Lower leg skin (tissue), 4 donors: ENCODE data around the gene ICAM5. TPM values are rescaled to one million over a fixed set of nuclear protein-coding genes. Genes with fewer than 3 reads are reported as not detected.
"Not testable (repeated sequence)": the region's sequence is repeated elsewhere in the genome, so short reads cannot be mapped to it uniquely, and the experiment has no call there.

ENCODE experiments used
- DNase-seq, 2 donors: peaks; one replicate each; pipeline ENCODE4 v3.0.0-alpha.2; 2019; ENCODE audit warnings: low spot score in 2 of 2
- H3K4me3 ChIP-seq: fragments of 200-600 bp; sonication (generic); 2 replicates; pipeline ENCODE4 v1.5.1; 2017; ENCODE audit warnings: mild to moderate bottlenecking, low read depth; ENCODE audit not compliant: poor library complexity, severe bottlenecking
- CTCF ChIP-seq, 3 donors: fragments of 450-650 bp; IDR thresholded peaks; one replicate each; pipeline ENCODE4 v1.5.1; 2016; ENCODE audit warnings: antibody characterized with exemption in 3 of 3, mild to moderate bottlenecking in 3 of 3, moderate library complexity in 2 of 3
- POLR2A ChIP-seq, 2 donors: fragments of 450-650 bp; IDR thresholded peaks; one replicate each; pipeline ENCODE4 v1.6.1; 2016 to 2017; ENCODE audit warnings: antibody characterized with exemption in 2 of 2, mild to moderate bottlenecking in 1 of 2, moderate library complexity in 1 of 2
- WGBS, 2 donors: methylation state at CpG; one replicate each; pipeline ENCODE4 v1.1.5; 2018; 5-methylcytosine and 5-hydroxymethylcytosine counted together
- intact Hi-C: fragments of 100-400 bp; cut with DNase I; formaldehyde crosslinking; loops from one replicate; pipeline ENCODE4 v1.15.0; 2023; ENCODE audit warnings: low total_unique reads
- total RNA-seq, 4 donors: library from RNA; depleted of rRNA; stranded (reverse); fragments of >200 nt; gene quantifications; one replicate each; pipeline ENCODE4 v1.1.0, GENCODE V29; 2016

The ICAM5 gene
- total RNA-seq, 4 donors from 2014 or later: 0.13 to 0.20 TPM; not detected in 2

- intact Hi-C loops: no loop called here
Measured at GRCh38 chr19:10274589-10274988, 15.2 kb upstream of the ICAM5 start.

GRCh38 chr19:10277795-10278589 is 11.8 kb upstream of the ICAM5 start:
- no peak overlapping the region for H3K4me3 ChIP-seq
- intact Hi-C loops: no loop called here
- no peak for TF ChIP-seq CTCF (IDR thresholded peaks at IDR 0.05)
- TF ChIP-seq POLR2A (IDR thresholded peaks at IDR 0.05): no peak
- DNase-seq: no peak
- 92% methylated on average over 9 of the region's 9 CpGs for WGBS, 2 donors

More at GRCh38 chr19:10274589-10274988, 15.2 kb upstream of the ICAM5 start:
- H3K4me3 ChIP-seq: no peak overlapping the region
- TF ChIP-seq CTCF (IDR thresholded peaks at IDR 0.05) (no peak), POLR2A (IDR thresholded peaks at IDR 0.05) (no peak)
- WGBS, 2 donors: 80 to 82% methylated on average over 10 of the region's 10 CpGs
- no peak for DNase-seq

- WGBS, 2 donors: 88 to 95% methylated on average over 1 of the region's 1 CpG
- intact Hi-C loops: no loop called here
- TF ChIP-seq CTCF (IDR thresholded peaks at IDR 0.05): no peak
- TF ChIP-seq POLR2A (IDR thresholded peaks at IDR 0.05): no peak
- DNase-seq: no peak
- H3K4me3 ChIP-seq: no peak overlapping the region
Measured at GRCh38 chr19:10278935-10279334, 10.8 kb upstream of the ICAM5 start.

- intact Hi-C loops: no loop called here
- DNase-seq: no peak
- 90 to 91% methylated on average over 5 of the region's 5 CpGs for WGBS, 2 donors
- no peak for TF ChIP-seq POLR2A (IDR thresholded peaks at IDR 0.05)
- TF ChIP-seq CTCF (IDR thresholded peaks at IDR 0.05): no peak
- H3K4me3 ChIP-seq: no peak overlapping the region
Measured at GRCh38 chr19:10279737-10280442, 9.9 kb upstream of the ICAM5 start.

- intact Hi-C loops, H3K4me3 ChIP-seq, DNase-seq: not testable (repeated sequence)
- WGBS, 2 donors: 98 to 99% methylated on average over 5 of the region's 5 CpGs
Measured at GRCh38 chr19:10282043-10282442, 7.7 kb upstream of the ICAM5 start.

GRCh38 chr19:10283301-10284064 is 6.3 kb upstream of the ICAM5 start:
- TF ChIP-seq POLR2A (IDR thresholded peaks at IDR 0.05) (no peak), CTCF (IDR thresholded peaks at IDR 0.05) (no peak)
- H3K4me3 ChIP-seq: no peak overlapping the region
- no peak for DNase-seq
- intact Hi-C loops: no loop called here
- 68 to 75% methylated on average over 17 to 23 of the region's 23 CpGs for WGBS, 2 donors
